CD14-positive monocyte (primary cell): ENCODE measurements around the gene ANKRD66. TPM values are rescaled to one million over a fixed set of nuclear protein-coding genes. Genes with fewer than 3 reads are reported as not detected.

Source experiments
- DNase-seq, 3 donors: peaks; one replicate each; pipeline ENCODE4 v3.0.0-alpha.2; 2011 to 2022
- H2AFZ ChIP-seq: 2 replicates; pipeline ENCODE4 v1.6.0; 2012; ENCODE audit warnings: mild to moderate bottlenecking, low read depth, low read length, inconsistent platforms; ENCODE audit not compliant: insufficient read depth, poor library complexity, severe bottlenecking
- H3K27ac ChIP-seq, 2 donors: 1 replicate in 1 of 2; 2 replicates in 1 of 2; pipeline ENCODE4 v1.5.1; 2012 to 2013; ENCODE audit warnings: low read length in 2 of 2, control low read depth in 1 of 2, inconsistent platforms in 1 of 2, low read depth in 1 of 2, mild to moderate bottlenecking in 1 of 2
- H3K27me3 ChIP-seq, 2 donors: one replicate each; pipeline versions ENCODE4 v1.6.0 to v1.6.1; 2011 to 2013; ENCODE audit warnings: low read length in 2 of 2; ENCODE audit not compliant: control insufficient read depth in 2 of 2, insufficient read depth in 2 of 2
- H3K36me3 ChIP-seq, 2 donors: replicated peaks in 1 of 2; 1 replicate in 1 of 2; 2 replicates in 1 of 2; pipeline versions ENCODE4 v1.5.1 to v1.6.1; 2012 to 2013; ENCODE audit warnings: low read length in 2 of 2, control low read depth in 1 of 2, inconsistent platforms in 1 of 2, mild to moderate bottlenecking in 1 of 2; ENCODE audit not compliant: insufficient read depth in 2 of 2, control insufficient read depth in 1 of 2
- H3K4me1 ChIP-seq, 2 donors: 1 replicate in 1 of 2; 2 replicates in 1 of 2; pipeline versions ENCODE4 v1.5.1 to v1.6.1; 2012 to 2013; ENCODE audit warnings: low read length in 2 of 2, control low read depth in 1 of 2, inconsistent platforms in 1 of 2, mild to moderate bottlenecking in 1 of 2, moderate library complexity in 1 of 2; ENCODE audit not compliant: insufficient read depth in 2 of 2, control insufficient read depth in 1 of 2
- H3K4me2 ChIP-seq: replicated peaks from 2 replicates; pipeline ENCODE3; 2012; ENCODE audit warnings: low read length, moderate library complexity, mild to moderate bottlenecking; ENCODE audit not compliant: poor library complexity, severe bottlenecking; ENCODE audit errors: extremely low read depth
- H3K4me3 ChIP-seq, 3 experiments: fragments of 200-600 bp in 1 of 3; sonication (generic) in 1 of 3; replicated peaks in 1 of 3; 1 replicate in 2 of 3; 2 replicates in 1 of 3; pipeline ENCODE4 v1.5.1; 2011 to 2013; ENCODE audit warnings: low read length in 3 of 3, mild to moderate bottlenecking in 3 of 3, control low read depth in 2 of 3, low read depth in 2 of 3, inconsistent platforms in 1 of 3, moderate library complexity in 1 of 3
- H3K79me2 ChIP-seq: 2 replicates; pipeline ENCODE4 v1.6.0; 2012; ENCODE audit warnings: mild to moderate bottlenecking, control low read depth, inconsistent platforms, low read length, moderate library complexity; ENCODE audit not compliant: insufficient read depth
- H3K9ac ChIP-seq: 2 replicates; pipeline ENCODE4 v1.6.0; 2017; ENCODE audit warnings: low read length, mild to moderate bottlenecking; ENCODE audit not compliant: insufficient read depth, poor library complexity, severe bottlenecking
- H3K9me3 ChIP-seq, 2 donors: replicated peaks in 1 of 2; 1 replicate in 1 of 2; 2 replicates in 1 of 2; pipeline versions ENCODE4 v1.5.1 to v1.6.1; 2012 to 2013; ENCODE audit warnings: low read length in 2 of 2, control low read depth in 1 of 2; ENCODE audit not compliant: control insufficient read depth in 1 of 2, insufficient read depth in 1 of 2
- H4K20me1 ChIP-seq: 2 replicates; pipeline ENCODE4 v1.6.0; 2012; ENCODE audit warnings: mild to moderate bottlenecking, low read length, control low read depth, moderate library complexity; ENCODE audit not compliant: insufficient read depth
- H3K27ac Mint-ChIP-seq, 7 donors: one replicate each; pipeline ENCODE4 v1.8.0; 2020; ENCODE audit warnings: mild to moderate bottlenecking in 7 of 7, mixed read lengths in 7 of 7, moderate library complexity in 6 of 7, inconsistent platforms in 2 of 7
- H3K27me3 Mint-ChIP-seq, 3 donors: one replicate each; pipeline ENCODE4 v1.8.0; 2021 to 2022; ENCODE audit warnings: low read depth in 3 of 3, mild to moderate bottlenecking in 3 of 3, mixed read lengths in 3 of 3, moderate library complexity in 3 of 3, inconsistent platforms in 1 of 3
- H3K36me3 Mint-ChIP-seq, 2 donors: one replicate each; pipeline ENCODE4 v1.8.0; 2020; ENCODE audit warnings: mixed read lengths in 2 of 2, inconsistent platforms in 1 of 2, mild to moderate bottlenecking in 1 of 2
- H3K4me1 Mint-ChIP-seq: one replicate; pipeline ENCODE4 v1.8.0; 2020; ENCODE audit warnings: mild to moderate bottlenecking, mixed read lengths
- H3K4me3 Mint-ChIP-seq, 2 donors: one replicate each; pipeline ENCODE4 v1.8.0; 2020; ENCODE audit warnings: mild to moderate bottlenecking in 2 of 2, mixed read lengths in 2 of 2, moderate library complexity in 1 of 2
- H3K9me3 Mint-ChIP-seq, 7 donors: one replicate each; pipeline ENCODE4 v1.8.0; 2020 to 2022; ENCODE audit warnings: mixed read lengths in 7 of 7, mild to moderate bottlenecking in 6 of 7, moderate library complexity in 6 of 7, inconsistent platforms in 2 of 7
- WGBS: methylation state at CpG from one replicate; pipeline ENCODE4 v1.1.5; 2013; ENCODE audit warnings: missing lambda C conversion rate; ENCODE audit not compliant: insufficient coverage; 5-methylcytosine and 5-hydroxymethylcytosine counted together
- intact Hi-C, 2 donors: fragments of 100-400 bp; cut with micrococcal nuclease; formaldehyde crosslinking; loops; one replicate each; pipeline versions ENCODE4 v1.15.0 to v1.15.1; 2023
- polyA plus RNA-seq, 3 donors: library from polyadenylated mRNA; depleted of rRNA in 1 of 3; unstranded in 2 of 3; stranded (reverse) in 1 of 3; fragments of 300-500 nt in 2 of 3; fragments of >200 nt in 1 of 3; fragmentation: Illumina TruSeq in 2 of 3; gene quantifications; 1 replicate in 2 of 3; 2 replicates in 1 of 3; pipeline ENCODE4 v1.2.3, GENCODE V29; 2012 to 2021
- TF ChIP-seq, protein P1 (sequence below): fragments of 200-600 bp; IDR thresholded peaks from one replicate; pipeline ENCODE4 v1.8.0; 2022; ENCODE audit warnings: antibody characterized with exemption, mild to moderate bottlenecking

Gene ANKRD66
- polyA plus RNA-seq, 3 donors: not detected

- H3K9me3 ChIP-seq: no peaks in the 10 kb centered on the region
- H3K4me2 ChIP-seq: no peak overlapping the region
- TF ChIP-seq, protein P1, sequence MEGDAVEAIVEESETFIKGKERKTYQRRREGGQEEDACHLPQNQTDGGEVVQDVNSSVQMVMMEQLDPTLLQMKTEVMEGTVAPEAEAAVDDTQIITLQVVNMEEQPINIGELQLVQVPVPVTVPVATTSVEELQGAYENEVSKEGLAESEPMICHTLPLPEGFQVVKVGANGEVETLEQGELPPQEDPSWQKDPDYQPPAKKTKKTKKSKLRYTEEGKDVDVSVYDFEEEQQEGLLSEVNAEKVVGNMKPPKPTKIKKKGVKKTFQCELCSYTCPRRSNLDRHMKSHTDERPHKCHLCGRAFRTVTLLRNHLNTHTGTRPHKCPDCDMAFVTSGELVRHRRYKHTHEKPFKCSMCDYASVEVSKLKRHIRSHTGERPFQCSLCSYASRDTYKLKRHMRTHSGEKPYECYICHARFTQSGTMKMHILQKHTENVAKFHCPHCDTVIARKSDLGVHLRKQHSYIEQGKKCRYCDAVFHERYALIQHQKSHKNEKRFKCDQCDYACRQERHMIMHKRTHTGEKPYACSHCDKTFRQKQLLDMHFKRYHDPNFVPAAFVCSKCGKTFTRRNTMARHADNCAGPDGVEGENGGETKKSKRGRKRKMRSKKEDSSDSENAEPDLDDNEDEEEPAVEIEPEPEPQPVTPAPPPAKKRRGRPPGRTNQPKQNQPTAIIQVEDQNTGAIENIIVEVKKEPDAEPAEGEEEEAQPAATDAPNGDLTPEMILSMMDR: no peak
Observed at GRCh38 chr6:46719099-46719498, 27.6 kb upstream of the ANKRD66 start.

DNA sequence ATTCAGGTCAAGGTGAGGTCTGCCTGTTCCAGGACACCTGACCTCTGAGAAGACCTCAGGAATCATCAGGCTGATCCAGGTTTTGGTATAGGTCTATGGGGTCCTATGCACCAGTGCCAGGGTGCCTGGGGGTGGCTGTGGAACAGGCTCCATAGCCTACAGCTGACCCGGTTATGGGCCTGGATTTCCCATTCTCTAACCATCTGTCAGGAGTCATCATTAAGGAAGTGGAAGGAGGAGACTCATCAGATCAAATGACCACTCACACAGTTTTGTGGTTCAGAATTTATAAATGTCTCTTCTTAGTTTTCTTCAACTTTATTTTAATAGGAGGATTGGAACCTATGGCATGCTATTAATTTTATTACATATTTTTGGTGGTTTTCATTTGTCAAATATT is 26.3 kb upstream of the ANKRD66 start:
- DNase-seq: peak in 1 of 3 donors; percentile 14
- Mint-ChIP-seq H3K4me3 (no peak overlapping the region), H3K27me3 (no peaks in the 10 kb centered on the region), H3K9me3 (peaks cover 0 to 2% (median 0%) of the 10 kb centered on the region in 7 donors), H3K27ac (no peak overlapping the region), H3K36me3 (peaks cover 28 to 49% of the 10 kb centered on the region in 2 donors), H3K4me1 (peaks cover 34% of the 10 kb centered on the region)
- no peak overlapping the region for H2AFZ ChIP-seq
- H3K36me3 ChIP-seq: peaks cover 13 to 15% of the 10 kb centered on the region in 2 donors
- no peaks in the 10 kb centered on the region for H4K20me1 ChIP-seq
- H3K27me3 ChIP-seq: no peaks in the 10 kb centered on the region
- no peak overlapping the region for H3K27ac ChIP-seq
- no peak overlapping the region for H3K4me3 ChIP-seq
- no peak overlapping the region for H3K9ac ChIP-seq
- H3K4me2 ChIP-seq: no peak overlapping the region
- peaks cover 30 to 35% of the 10 kb centered on the region in 2 donors for H3K4me1 ChIP-seq
- TF ChIP-seq, protein P1: no peak
- no CpG with 5 or more reads among the region's 1 CpG for WGBS
- no peaks in the 10 kb centered on the region for H3K79me2 ChIP-seq
- no peaks in the 10 kb centered on the region for H3K9me3 ChIP-seq
- intact Hi-C loops: no loop called here

More at GRCh38 chr6:46719099-46719498, 27.6 kb upstream of the ANKRD66 start:
- no peak overlapping the region for H3K27ac ChIP-seq
- H3K27me3 Mint-ChIP-seq: no peaks in the 10 kb centered on the region
- H3K4me1 Mint-ChIP-seq: peaks cover 47% of the 10 kb centered on the region
- peak in 1 of 3 donors; percentile 41 for DNase-seq
- H2AFZ ChIP-seq: no peak overlapping the region
- no peaks in the 10 kb centered on the region for H3K27me3 ChIP-seq
- WGBS: 100% methylated on average over 1 of the region's 1 CpG
- peaks cover 0 to 2% (median 0%) of the 10 kb centered on the region in 7 donors for H3K9me3 Mint-ChIP-seq
- intact Hi-C loops: loop anchor here in 1 of 2 donors (5.0 kb wide), 1 partner anchor 53 kb away; no protein-coding TSS in a partner anchor
- H4K20me1 ChIP-seq: no peaks in the 10 kb centered on the region
- H3K4me3 ChIP-seq: no peak overlapping the region
- H3K36me3 ChIP-seq: peaks cover 13 to 15% of the 10 kb centered on the region in 2 donors
- no peaks in the 10 kb centered on the region for H3K79me2 ChIP-seq
- peaks cover 42 to 48% of the 10 kb centered on the region in 2 donors for H3K4me1 ChIP-seq
- peaks cover 28 to 49% of the 10 kb centered on the region in 2 donors for H3K36me3 Mint-ChIP-seq
- peak overlapping the region in 1 of 7 donors; percentile 21 for H3K27ac Mint-ChIP-seq
- no peak overlapping the region for H3K9ac ChIP-seq
- H3K4me3 Mint-ChIP-seq: no peak overlapping the region
